Caco-2 (cell line): Measurements from ENCODE around the gene IL1RL2. TPM values are rescaled to one million over a fixed set of nuclear protein-coding genes. Genes with fewer than 3 reads are reported as not detected.

Experiments
- BruUV-seq: library from RNA; stranded (reverse); fragments of 400-500 nt; replicated peaks from 2 replicates; lab custom pipeline; 2021; lab: Mats Ljungman, UMichigan
- CTCF ChIA-PET: fragments of 300-600 bp; sonication (Branson Sonifier 250); formaldehyde crosslinking; loops from one replicate; lab custom pipeline; 2022; ENCODE audit warnings: antibody characterized with exemption; lab: Charles Lee
- POLR2A ChIA-PET: fragments of 300-600 bp; sonication (Branson Sonifier 250); formaldehyde crosslinking; loops from one replicate; lab custom pipeline; 2022; ENCODE audit warnings: antibody characterized with exemption; lab: Charles Lee
- DNase-seq, 2 experiments: peaks; one replicate each; pipeline versions ENCODE4 v3.0.0 to v3.0.0-alpha.2; 2020 to 2022
- H3K27me3 ChIP-seq: replicated peaks from 2 replicates; pipeline ENCODE4 v1.6.0; 2011; ENCODE audit warnings: low read length; ENCODE audit not compliant: control insufficient read depth, insufficient read depth
- H3K36me3 ChIP-seq: 2 replicates; pipeline ENCODE4 v1.5.1; 2011; ENCODE audit warnings: low read length; ENCODE audit not compliant: control insufficient read depth, insufficient read depth
- H3K4me1 ChIP-seq: fragments of 250-450 bp; sonication (Bioruptor Pico); 2 replicates; pipeline ENCODE4 v1.5.1; 2020; ENCODE audit warnings: mild to moderate bottlenecking
- H3K4me3 ChIP-seq: 2 replicates; pipeline ENCODE4 v1.5.1; 2011; ENCODE audit warnings: low read depth, mild to moderate bottlenecking, control low read depth, low read length
- H3K9me3 ChIP-seq: fragments of 250-450 bp; sonication (Bioruptor Pico); 2 replicates; pipeline ENCODE4 v1.5.1; 2020; ENCODE audit warnings: mild to moderate bottlenecking, moderate library complexity
- H3K27ac Mint-ChIP-seq: one replicate; pipeline ENCODE4 v1.8.0; 2022; ENCODE audit warnings: mixed read lengths; ENCODE audit not compliant: unreplicated experiment
- H3K27me3 Mint-ChIP-seq: one replicate; pipeline ENCODE4 v1.8.0; 2022; ENCODE audit warnings: mixed read lengths; ENCODE audit not compliant: insufficient read depth, unreplicated experiment
- H3K36me3 Mint-ChIP-seq: one replicate; pipeline ENCODE4 v1.8.0; 2022; ENCODE audit warnings: mild to moderate bottlenecking, mixed read lengths; ENCODE audit not compliant: insufficient read depth, unreplicated experiment
- H3K4me1 Mint-ChIP-seq: one replicate; pipeline ENCODE4 v1.8.0; 2022; ENCODE audit warnings: low read depth, mixed read lengths; ENCODE audit not compliant: unreplicated experiment
- H3K4me3 Mint-ChIP-seq: one replicate; pipeline ENCODE4 v1.8.0; 2022; ENCODE audit warnings: mild to moderate bottlenecking, moderate library complexity, mixed read lengths; ENCODE audit not compliant: unreplicated experiment
- H3K9me3 Mint-ChIP-seq: one replicate; pipeline ENCODE4 v1.8.0; 2022; ENCODE audit warnings: mixed read lengths; ENCODE audit not compliant: unreplicated experiment
- CTCF ChIP-seq, 2 experiments: fragments of 200-600 bp in 1 of 2; IDR thresholded peaks; 1 replicate in 1 of 2; 2 replicates in 1 of 2; pipeline versions ENCODE4 v1.5.1 to v1.8.0; 2011 to 2022; ENCODE audit warnings: antibody characterized with exemption in 1 of 2, control low read depth in 1 of 2, inconsistent platforms in 1 of 2, low read depth in 1 of 2, low read length in 1 of 2, mild to moderate bottlenecking in 1 of 2, moderate library complexity in 1 of 2; ENCODE audit not compliant: insufficient read depth in 1 of 2, severe bottlenecking in 1 of 2, unreplicated experiment in 1 of 2
- intact Hi-C: fragments of 100-400 bp; cut with micrococcal nuclease; formaldehyde crosslinking; loops from one replicate; pipeline ENCODE4 v1.10.0; 2022; ENCODE audit not compliant: unreplicated experiment
- total RNA-seq: library from RNA; stranded (reverse); gene quantifications from 2 replicates; pipeline ENCODE4 v1.2.3, GENCODE V29; 2022

The IL1RL2 gene
- total RNA-seq, 1 experiment from 2014 or later, result not detected

DNA sequence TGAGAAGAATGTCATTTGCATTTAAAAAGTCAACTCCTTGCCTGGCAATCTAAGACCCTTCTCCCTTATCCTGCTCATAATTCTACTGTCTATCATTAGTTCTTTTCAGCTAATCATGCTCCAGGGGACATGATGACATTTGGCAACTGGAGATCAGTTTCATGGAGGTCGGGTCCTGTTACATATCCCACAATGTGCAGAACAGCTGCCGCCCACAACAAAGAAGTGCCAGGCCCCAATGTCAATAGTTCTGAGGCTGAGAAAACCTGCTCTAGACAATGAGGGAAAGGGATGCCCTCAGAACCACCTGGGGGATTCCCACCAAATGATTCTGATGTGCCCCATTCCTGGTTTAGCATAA, 71.2 kb downstream of the IL1RL2 start:
- H3K4me1 ChIP-seq, result peaks cover 15% of the 10 kb centered on the region; the same call in 1 of the 2 replicates
- no peaks in the 10 kb centered on the region for H3K36me3 Mint-ChIP-seq
- POLR2A ChIA-PET, result no interaction called here
- CTCF ChIA-PET, result no interaction called here
- H3K4me1 Mint-ChIP-seq, result no peaks in the 10 kb centered on the region
- no TSS peak for BruUV-seq
- peaks cover 11% of the 10 kb centered on the region; the same call in 1 of the 2 replicates for H3K9me3 ChIP-seq
- TF ChIP-seq CTCF (IDR thresholded peaks at IDR 0.05; ENCODE audit: insufficient read depth in 1 of 2, low read depth in 1 of 2, low read length in 1 of 2, severe bottlenecking in 1 of 2, unreplicated experiment in 1 of 2), result no peak
- no peak overlapping the region for H3K4me3 ChIP-seq
- no peak overlapping the region for H3K27ac Mint-ChIP-seq
- no peak for DNase-seq
- H3K27me3 Mint-ChIP-seq, result peaks cover 2% of the 10 kb centered on the region
- H3K36me3 ChIP-seq, result no peaks in the 10 kb centered on the region
- no peak overlapping the region for H3K4me3 Mint-ChIP-seq
- no peaks in the 10 kb centered on the region for H3K27me3 ChIP-seq
- intact Hi-C loops, result no loop called here
- H3K9me3 Mint-ChIP-seq, result no peaks in the 10 kb centered on the region

DNA sequence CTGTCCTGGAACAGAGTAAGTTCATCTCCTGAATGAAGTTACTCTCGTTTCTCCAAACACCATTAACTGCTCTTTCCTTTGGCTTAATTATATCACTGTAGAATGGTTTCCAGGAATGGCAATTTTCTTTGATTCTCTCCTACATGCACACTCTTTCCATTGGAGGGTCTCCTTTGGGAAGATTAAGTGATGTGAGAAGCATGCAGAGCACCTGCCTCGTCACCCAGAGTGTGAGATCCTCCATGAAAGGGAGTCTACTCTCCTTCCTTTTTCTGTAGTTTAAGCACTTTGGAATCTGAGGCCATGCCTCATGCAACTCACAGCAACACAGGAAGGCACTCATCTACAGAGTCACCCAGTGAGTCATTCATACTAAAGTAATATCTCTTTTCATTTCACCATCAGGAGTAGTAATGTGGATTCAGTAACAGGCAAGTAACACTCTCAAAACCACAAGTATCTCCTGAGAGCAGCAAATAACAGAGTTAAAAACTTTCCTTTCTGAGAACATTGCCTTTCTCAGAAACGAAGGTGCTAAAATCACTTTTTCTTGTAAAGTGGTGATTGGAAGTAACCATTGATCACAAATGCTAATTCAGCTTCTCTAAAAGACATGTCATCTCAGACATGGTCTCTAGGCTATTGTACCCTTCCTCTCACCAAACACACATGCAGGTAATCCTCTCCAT, 71.7 kb downstream of the IL1RL2 start:
- TF ChIP-seq CTCF (IDR thresholded peaks at IDR 0.05; ENCODE audit: insufficient read depth in 1 of 2, low read depth in 1 of 2, low read length in 1 of 2, severe bottlenecking in 1 of 2, unreplicated experiment in 1 of 2), result no peak
- Mint-ChIP-seq H3K27me3 (peaks cover 2% of the 10 kb centered on the region), H3K4me3 (no peak overlapping the region), H3K9me3 (no peaks in the 10 kb centered on the region), H3K36me3 (no peaks in the 10 kb centered on the region), H3K27ac (no peak overlapping the region), H3K4me1 (no peaks in the 10 kb centered on the region)
- DNase-seq, result no peak
- Histone ChIP-seq H3K27me3 (no peaks in the 10 kb centered on the region), H3K9me3 (peaks cover 11% of the 10 kb centered on the region; the same call in 1 of the 2 replicates), H3K4me1 (peaks cover 15% of the 10 kb centered on the region; the same call in 1 of the 2 replicates), H3K36me3 (no peaks in the 10 kb centered on the region), H3K4me3 (no peak overlapping the region)
- no TSS peak for BruUV-seq
- CTCF ChIA-PET, result no interaction called here
- intact Hi-C loops, result no loop called here
- POLR2A ChIA-PET, result no interaction called here

GRCh38 chr2:102261467-102262135, 74.8 kb downstream of the IL1RL2 start:
- H3K9me3 Mint-ChIP-seq, result no peaks in the 10 kb centered on the region
- ChIA-PET POLR2A (no interaction called here), CTCF (no interaction called here)
- TF ChIP-seq CTCF (IDR thresholded peaks at IDR 0.05; ENCODE audit: insufficient read depth in 1 of 2, low read depth in 1 of 2, low read length in 1 of 2, severe bottlenecking in 1 of 2, unreplicated experiment in 1 of 2), result no peak
- no peaks in the 10 kb centered on the region for H3K27me3 ChIP-seq
- H3K9me3 ChIP-seq, result peaks cover 4% of the 10 kb centered on the region; the same call in 1 of the 2 replicates
- H3K36me3 Mint-ChIP-seq, result no peaks in the 10 kb centered on the region
- H3K4me3 Mint-ChIP-seq, result no peak overlapping the region
- no peak overlapping the region for H3K27ac Mint-ChIP-seq
- H3K27me3 Mint-ChIP-seq, result no peaks in the 10 kb centered on the region
- BruUV-seq, result no TSS peak
- intact Hi-C loops, result loop anchor here (2.0 kb wide), 1 partner anchor 43 kb away; no protein-coding TSS in a partner anchor
- H3K4me1 Mint-ChIP-seq, result no peaks in the 10 kb centered on the region
- H3K4me1 ChIP-seq, result peaks cover 15% of the 10 kb centered on the region; the same call in 1 of the 2 replicates
- DNase-seq, result no peak
- no peaks in the 10 kb centered on the region for H3K36me3 ChIP-seq
- no peak overlapping the region for H3K4me3 ChIP-seq
